ENCODE results near the gene AP1G1. TPM values are rescaled to one million over a fixed set of nuclear protein-coding genes. Genes with fewer than 3 reads are reported as not detected.
A peak's percentile ranks its signal among the peaks of the same experiment; 100 is the strongest.

Gene AP1G1
- total RNA-seq, 1 donor from 2014 or later = 98.1 TPM

DNA sequence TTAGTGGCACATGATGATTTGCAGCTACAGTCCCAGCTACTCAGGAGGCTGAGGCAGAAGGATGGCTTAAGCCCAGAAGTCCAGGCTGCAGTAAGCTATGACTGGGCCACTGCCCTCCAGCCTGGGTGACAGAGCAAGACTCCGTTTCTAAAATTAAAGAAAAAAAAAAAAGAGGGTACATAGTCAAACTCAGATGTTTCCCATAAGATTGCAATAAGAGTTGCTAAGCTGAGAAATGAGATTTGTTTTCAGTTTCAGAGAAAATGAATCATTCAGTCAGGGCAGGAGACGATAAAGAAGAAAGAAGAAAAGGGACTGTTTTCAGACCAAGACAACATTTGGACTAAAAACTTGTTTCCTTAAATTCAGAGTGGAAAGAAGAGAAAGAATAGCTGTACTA lies 54.0 kb downstream of the AP1G1 start:
- no peak for DNase-seq (ENCODE audit: low spot score)

DNA sequence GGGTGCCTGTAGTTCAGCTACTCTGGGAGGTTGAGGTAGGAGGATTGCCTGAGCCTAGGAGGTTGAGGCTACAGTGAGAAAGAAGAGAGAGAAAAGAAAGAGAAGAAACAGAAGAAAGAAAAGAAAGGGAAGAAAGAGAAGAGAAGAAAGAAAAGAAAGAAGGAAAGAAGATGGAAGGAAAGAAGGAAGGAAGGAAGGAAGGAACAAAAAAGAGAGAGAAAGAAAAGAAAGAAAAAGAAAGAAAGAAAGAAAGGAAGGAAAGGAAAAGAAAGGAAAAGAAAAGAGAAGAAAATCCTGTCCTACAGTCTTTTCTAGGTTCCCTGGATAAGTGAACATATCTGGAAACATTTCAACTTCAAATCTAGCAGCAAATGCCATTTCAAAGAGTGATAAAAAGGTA lies 54.5 kb downstream of the AP1G1 start:
- DNase-seq (ENCODE audit: low spot score) = no peak

DNA sequence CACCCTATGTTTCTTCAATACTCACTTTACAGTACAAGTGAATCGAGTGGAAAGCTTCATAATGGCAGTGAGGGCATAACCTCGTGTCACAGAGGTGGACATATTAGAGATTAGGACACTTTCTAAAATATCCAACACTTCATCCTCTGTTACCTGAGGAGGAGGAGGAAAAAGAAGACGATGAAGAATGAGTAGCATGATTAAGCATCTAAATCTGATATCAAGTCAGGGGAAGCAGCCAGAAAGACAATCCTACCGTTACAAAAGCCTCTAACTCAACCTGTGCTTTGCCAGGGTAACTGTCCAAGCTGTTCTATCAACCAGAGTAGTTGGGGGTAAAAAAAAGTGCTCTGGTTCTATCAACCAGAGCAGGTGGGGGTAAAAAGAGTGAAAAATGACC lies 60.4 kb downstream of the AP1G1 start:
- no peak for DNase-seq (ENCODE audit: low spot score)

DNA sequence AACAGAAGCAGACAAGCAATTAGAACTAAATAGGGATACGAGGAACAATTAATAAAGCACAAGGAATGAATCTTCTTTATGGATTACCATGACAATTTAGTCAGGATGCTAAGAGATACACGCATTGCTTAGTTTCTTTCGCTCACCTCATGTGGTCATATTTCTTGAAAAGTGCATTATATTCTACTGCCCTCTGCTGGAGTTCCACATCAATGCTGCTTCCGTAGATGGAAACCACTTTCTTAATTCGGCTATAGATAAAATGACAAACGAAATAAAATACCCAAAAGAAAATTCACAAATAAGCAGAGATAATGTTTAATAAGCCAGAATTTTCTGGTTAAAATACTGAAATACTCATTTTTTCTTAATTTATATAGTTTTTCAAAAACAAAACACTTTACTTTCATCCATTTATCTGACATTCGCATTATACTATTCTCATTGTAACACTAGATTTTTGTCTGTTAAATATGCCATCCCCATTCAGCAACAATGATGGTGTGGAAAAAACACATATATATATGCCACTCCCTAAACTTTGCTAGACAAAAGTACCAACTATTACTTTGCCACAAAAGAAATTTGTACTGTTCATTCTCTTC lies 62.1 kb downstream of the AP1G1 start:
- DNase-seq (ENCODE audit: low spot score) = no peak

DNA sequence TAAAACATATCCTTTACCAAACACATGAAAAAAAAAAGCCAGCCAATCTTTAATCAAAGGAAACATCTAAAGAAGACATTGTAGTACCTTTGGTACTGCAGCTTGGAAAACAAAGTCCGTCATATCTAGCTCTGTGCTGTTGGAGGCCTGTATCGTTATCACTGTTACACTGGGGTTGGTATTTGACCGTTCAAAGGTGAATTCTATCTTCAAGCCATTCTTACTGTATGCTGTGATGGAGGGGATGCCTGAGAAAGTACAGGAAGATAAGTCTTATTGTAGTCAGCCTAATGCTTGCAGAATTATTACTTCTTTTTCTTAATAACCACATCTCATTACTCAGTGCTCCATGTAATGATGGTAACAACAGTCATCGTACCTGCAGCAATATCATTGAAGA lies 69.8 kb downstream of the AP1G1 start:
- no peak for DNase-seq (ENCODE audit: low spot score)

DNA sequence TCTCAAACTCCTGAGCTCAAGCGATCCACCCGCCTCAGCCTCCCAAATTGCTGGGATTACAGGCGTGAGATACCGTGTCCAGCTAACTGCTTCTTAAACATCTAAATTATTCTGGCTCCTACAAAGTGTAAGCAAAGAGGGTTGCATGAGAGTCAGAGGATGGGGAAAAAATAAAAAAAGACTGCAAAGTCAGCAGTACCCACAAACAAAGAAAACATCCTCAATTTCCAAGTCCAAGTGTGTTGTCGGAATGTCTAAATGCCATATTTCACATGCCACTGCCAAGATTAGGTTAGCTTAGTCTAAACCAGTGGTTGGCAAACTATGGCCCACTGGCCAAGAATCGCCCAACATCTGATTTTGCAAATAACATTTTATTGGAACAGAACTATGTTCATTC lies 71.1 kb downstream of the AP1G1 start:
- no peak for DNase-seq (ENCODE audit: low spot score)

DNA sequence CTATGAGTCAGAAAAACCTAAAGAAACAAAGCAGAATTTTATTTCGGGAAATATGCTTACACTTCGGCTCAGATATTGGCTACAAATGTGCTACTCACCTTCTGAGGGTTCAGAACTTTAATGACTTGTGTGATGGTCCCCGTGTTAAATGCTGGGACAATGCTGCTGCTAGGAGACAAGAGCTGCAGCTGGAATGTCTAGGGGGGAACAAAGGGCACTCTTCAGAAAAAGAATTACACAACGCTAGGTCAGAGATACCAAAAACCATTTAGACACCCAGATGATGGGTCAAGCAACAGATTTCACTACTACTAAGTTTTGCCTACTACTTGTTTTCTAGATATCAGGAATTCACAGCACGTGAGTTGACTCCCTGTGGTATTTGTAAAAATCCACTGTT lies 74.1 kb downstream of the AP1G1 start:
- no peak for DNase-seq (ENCODE audit: low spot score)

DNA sequence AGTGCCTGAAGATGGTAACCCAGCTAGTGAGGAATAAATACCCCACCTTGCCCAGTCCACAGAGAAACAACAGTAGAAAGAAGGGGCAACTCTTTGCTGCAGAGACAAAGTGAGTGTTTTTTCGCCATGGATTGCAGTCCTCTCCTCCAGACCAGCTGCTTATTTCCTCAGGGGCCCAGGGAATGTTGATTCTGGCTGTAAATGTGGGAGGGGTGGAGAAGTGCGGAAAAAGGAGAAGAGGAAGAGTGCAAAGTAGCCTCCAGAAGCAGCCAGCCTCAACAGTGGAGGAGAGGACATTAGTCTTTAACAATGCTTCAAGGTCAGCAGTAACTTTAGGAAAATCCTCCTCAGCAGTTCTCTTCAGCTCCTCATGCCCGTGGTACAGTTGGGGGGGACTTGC lies 76.0 kb downstream of the AP1G1 start:
- DNase-seq (ENCODE audit: low spot score) = no peak

DNA sequence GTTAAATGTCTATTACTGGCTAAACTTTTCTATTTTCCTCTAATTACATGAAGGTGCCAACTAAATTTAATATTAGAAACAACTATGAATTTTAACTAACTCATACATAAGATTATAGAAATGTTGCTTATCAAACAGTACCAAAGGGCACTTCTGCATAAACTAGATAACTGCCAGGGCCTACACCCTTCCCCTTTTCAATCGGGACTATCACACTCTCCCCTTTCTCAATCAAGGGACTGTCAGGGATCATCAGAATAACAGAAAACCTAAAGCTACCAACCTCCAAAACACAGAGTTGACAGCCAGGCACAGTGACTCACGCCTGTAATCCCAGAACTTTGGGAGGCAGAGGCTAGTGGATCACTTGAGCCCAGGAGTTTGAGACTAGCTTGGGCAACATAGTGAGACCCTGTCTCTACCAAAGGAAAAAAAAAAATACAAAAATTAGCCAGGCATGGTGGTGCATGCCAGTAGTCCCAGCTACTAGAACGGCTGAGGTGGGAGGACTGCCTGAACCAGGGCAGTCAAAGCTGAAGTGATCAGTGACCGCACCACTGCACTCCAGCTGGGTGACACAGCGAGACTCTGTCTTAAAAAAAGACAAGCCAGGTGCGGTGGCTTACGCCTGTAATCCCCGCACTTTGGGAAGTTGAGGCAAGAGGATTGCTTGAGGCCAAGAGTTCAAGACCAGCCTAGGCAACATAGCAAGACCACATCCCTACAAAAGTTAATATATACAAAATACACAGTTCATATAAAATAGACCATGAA lies 80.9 kb downstream of the AP1G1 start:
- no peak for DNase-seq (ENCODE audit: low spot score)

DNA sequence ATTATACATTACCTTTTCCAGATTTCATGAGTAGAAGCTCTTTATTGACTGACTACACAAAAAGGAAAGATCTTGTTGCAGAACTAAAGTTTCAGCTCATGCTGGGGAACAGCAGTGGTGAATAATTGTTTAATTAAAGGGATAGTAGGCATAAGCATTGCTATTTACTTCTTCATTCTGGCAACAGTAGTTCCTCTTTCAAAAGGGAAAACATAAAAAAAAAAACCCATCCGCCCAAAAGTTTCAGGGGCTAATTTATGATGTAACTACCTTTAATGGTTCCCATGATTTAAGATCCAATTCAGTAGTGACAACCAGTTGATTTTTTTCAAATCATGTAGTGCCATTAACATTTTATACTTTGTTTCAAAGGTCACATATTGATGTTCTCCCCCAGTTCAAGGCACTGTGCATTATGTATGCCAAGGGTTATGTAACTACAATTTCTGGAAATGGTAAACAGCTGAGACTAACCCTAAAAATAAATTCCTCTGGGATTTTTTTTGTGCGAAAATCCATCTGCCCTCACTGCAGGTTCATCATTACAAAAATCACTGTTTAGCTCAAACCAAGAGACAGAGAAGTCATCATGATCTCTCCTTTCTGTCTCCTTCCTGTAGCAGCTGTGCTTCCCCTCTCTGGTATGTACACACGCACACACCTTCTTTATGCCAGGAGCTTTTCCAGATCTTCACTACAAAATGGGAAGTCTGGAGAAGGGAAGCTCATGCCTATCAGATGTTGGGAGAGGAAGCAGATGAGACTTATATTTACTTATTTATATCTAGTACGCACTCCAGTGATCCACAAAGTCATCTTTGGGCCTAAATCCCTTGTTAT lies 81.9 kb downstream of the AP1G1 start:
- no peak for DNase-seq (ENCODE audit: low spot score)

DNA sequence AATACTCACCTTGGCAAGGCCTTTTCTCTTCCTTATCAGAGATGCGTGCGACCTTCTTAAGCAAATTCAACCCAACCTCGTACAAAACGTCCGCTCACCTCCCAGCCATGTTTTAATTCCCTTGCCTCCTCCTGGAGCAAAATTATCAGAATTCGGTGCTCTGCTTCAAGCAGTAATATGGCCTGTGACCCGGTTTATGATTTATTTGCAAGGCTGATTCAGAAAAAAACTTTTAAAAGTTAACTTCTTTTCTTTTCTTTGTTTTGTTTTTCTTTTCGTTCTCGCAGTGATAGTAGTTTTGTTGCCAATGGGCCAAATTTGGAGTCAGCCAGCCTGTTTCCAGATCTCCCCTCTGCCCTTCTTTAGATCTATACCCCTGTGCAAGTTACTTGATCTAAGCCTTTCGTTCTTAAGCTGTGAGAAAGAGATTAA lies 84.3 kb downstream of the AP1G1 start, which contains the start of gene PHLPP2:
Gene PHLPP2, minus strand, starts transcription at position 382 of the 432 bp plus-strand sequence. CDS start 9,906 bp downstream, outside the sequence.
- DNase-seq (ENCODE audit: low spot score) = no peak

DNA sequence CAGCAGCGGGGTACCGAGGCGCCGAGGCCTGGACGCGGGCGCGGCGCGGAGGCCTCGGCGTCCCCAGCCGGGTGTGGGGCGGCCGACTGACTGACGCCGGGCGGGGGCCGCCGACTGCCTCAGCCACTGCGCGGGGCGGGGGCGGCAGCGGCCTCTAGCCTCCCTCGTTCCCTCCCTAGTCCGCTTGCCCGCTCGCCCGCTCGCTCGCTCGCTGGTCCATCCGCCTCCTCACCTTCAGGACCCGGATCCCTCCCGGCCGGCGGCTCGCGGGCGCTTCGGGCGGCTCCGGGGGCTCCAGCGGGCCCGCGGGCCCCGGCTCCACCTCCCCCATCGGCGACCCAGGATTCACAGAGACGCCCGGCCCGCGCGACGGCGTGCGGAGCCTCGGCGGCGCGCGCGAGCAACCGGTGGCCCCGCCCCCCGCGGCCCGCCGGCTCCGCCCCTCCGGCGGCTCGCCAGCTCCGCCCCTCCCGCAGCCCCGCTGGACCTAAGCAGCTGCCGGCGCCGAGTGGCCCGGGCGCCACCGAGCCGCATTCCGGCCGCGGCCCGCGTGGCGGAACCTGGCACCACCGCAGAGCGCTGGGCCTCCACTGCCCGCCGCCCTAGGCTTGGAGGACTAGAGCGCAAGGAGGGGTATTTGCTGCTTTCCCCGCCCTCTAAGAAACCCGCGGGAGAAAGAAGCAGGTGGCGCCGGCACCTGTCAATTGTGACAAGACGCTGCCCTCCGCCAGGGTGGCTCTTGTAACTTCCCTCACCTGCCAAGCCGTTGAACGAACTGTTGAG lies 84.9 kb downstream of the AP1G1 start:
- peak; percentile 75 for DNase-seq (ENCODE audit: low spot score)

DNA sequence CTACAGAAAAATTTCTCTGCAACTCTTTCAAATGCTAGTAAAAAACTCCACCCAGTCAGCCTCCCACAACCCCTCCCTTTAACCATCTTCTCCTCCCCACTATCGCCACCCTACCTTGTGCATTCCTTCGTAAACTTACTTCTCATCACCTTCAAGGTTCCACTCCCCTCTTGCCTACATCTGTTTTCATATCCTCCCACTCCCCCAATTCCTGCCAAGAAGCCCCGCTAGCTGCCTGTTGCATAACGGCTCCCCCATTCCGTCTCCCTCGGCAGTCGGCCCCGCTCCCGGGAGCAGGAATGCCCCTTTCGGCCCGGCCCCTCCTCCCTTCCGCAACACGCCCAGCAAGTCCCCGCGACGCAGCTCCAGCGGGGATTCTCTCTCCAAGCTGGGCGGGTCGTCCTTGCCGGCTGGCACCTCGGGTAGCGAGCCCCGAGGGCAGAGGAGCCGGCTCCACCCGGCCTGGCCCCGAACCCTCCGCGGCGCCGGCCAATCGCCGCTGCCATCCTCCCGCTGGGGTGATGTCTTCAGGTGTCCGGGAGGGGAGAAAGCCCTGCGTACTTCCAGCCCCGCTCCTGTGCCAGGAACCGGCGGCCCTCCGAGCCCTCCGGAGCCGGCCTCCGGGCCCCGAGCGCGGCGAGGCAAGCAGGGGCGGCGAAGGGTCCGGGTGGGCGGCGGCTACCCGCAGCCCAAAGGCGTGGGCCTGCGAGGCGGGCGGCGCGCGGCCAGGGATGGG lies 85.7 kb downstream of the AP1G1 start:
- DNase-seq (ENCODE audit: low spot score) = peak; percentile 48

DNA sequence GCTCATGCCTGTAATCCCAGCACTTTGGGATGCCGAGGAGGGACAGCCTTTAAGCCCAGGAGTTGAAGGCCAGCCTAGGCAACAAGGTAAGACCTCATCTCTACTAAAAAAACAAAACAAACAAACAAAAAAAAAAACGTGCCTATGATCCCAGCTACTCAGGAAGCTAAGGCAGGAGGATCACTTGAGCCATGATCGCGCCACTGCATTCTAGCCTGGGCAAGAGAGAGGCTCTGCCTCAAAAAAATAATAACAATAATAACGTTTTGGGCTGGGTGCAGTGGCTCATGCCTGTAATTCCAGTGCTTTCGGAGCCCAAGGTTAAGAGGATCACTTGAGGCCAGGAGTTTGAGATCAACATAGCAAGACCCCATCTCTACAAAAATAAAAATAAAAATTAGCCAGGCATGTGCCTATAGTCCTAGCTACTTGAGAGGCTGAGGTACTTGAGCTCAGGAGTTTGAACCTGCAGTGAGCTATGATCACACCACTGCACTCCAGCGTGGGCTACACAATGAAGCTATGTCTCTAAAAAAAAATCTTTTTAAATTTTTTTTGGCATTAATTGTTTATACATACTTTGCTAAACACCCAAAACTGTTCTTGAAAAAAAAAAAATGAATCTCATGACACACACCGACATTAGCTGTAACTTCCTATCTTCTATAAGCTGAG lies 87.4 kb downstream of the AP1G1 start:
- DNase-seq (ENCODE audit: low spot score) = no peak

DNA sequence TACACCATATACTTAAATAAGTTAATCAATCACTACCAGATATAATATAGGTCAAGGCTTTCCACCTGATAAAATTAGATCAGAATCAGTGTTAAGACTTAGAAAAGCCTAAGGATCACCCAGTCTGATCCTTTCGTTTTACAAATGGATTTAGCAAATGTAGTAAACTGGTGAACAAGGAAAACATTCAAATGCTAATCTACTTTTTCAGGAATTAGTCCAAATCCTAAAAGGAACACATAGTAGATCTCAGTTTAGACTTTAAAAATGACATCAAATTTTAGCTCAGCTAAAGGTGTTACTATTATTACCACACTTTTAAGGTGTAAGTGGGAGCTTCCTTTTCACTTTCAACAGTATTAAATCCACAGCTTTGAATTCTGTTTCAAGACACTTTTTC lies 96.1 kb downstream of the AP1G1 start:
- DNase-seq (ENCODE audit: low spot score) = no peak

DNA sequence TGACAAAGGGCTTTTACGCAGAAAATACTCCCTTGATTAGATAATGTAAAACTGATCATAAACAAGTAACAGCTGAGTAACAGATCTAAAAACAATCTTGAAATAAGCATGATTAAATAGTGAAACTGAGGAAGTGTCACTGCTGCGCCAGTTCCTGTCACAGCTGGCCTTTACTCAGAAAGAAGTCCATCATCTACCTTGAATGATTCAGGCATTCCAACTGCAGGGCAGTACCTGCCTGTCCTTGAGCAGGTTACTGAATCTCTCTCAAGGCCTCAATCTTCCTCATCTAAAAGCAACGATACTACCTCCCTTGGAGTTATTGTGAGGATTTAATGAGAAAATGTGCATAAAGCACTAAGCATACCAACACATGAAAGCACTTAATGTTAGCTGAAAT lies 96.8 kb downstream of the AP1G1 start:
- no peak for DNase-seq (ENCODE audit: low spot score)

DNA sequence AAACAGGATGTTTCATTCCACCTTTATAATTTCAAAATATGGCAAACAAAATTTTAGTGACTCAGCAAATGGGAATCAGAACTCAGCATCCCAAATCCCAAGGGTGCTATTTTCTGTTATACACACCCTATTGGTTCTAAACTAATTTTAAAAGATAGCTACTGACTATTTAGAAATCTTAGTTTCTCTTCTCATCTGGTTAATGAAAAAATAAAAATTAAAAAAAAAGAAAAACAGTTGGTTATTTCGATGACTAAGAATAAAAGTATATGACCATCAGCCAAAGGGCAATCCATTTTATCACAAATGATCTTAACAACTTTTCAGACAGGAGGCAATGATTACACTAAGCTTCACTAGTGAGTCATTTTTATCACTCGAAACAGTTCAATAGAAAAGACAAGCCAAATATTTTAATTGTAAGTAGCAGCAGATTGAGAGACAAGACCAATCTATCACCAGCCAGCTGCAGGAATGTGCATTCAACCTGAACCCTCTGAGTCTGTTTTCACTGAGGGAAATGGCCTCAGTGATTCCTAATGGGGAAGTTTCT lies 99.3 kb downstream of the AP1G1 start:
- DNase-seq (ENCODE audit: low spot score) = no peak

DNA sequence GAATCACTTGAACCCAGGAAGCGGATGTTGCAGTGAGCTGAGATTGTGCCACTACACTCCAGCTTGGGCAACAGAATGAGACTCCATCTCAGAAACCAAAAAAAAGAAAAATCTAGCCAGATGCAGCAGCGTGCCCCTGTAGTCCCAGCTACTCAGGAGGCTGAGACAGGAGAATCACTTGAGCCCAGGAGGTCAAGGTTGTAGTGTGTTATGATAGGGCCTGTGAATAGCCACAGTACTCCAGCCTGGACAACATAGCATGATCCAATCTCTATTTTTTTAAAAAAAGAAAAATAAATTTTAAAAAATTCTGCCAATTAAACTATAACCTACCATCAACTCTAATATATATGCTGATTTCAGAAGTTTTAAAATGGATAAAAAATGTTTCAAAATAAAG lies 99.9 kb downstream of the AP1G1 start:
- no peak for DNase-seq (ENCODE audit: low spot score)

DNA sequence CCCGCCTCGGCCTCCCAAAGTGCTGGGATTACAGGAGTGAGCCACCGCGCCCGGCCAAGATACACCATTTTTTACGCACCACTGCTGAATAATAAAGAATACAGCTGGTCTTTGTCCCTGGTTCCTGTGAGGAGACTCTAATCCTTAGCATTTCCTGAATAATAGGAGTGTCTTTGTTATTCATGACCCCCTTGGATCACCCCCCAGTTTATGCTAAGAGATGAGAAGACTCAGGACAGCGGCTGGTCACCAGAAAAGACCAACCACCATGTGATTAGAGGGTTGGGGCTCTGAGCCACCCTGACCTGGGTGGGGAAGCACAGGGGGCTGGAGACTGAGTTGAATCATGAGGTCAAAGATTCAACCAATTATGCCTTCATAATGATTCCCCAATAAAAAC lies 101.4 kb downstream of the AP1G1 start:
- no peak for DNase-seq (ENCODE audit: low spot score)

DNA sequence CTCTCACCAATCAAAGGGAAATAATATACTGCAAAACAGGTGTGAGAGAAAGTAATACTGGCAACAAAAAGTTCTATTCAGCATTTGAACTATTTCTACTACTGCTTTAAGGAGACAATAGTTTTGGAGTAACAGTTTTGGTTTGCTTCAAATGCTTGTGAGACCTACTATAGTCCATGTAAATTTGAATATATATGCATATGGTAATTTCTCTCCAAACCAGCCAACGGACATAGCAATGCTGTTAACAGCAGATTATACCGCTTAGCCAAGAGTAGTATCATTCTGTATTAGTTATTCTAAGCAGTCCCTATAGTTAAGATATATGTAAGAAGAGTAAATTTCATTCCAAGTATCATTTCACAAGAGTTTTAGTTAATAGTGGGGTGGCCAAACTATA lies 102.6 kb downstream of the AP1G1 start:
- no peak for DNase-seq (ENCODE audit: low spot score)
